GM19452 (cell line): Measurements from ENCODE around the gene SYNGR2.

ENCODE experiments used
- ATAC-seq: cut with Tn5 transposase; IDR thresholded peaks from one replicate; pipeline ENCODE4 v1.9.1; 2021; ENCODE audit not compliant: unreplicated experiment

Gene SYNGR2

GRCh38 chr17:78197147-78197832 is 28.9 kb downstream of the SYNGR2 start:
- no peak for ATAC-seq

GRCh38 chr17:78200451-78200850 is 32.1 kb downstream of the SYNGR2 start:
- no peak for ATAC-seq

GRCh38 chr17:78202666-78203065 is 34.3 kb downstream of the SYNGR2 start:
- no peak for ATAC-seq

GRCh38 chr17:78204387-78205123 is 36.2 kb downstream of the SYNGR2 start:
- no peak for ATAC-seq

GRCh38 chr17:78205124-78205775 is 36.9 kb downstream of the SYNGR2 start:
- ATAC-seq = no peak

- no peak for ATAC-seq
Measured at GRCh38 chr17:78206298-78206697, 37.9 kb downstream of the SYNGR2 start.

GRCh38 chr17:78208486-78208885 is 40.1 kb downstream of the SYNGR2 start:
- no peak for ATAC-seq

- ATAC-seq = no peak
Measured at GRCh38 chr17:78210111-78210510, 41.7 kb downstream of the SYNGR2 start.

- ATAC-seq = no peak
Measured at GRCh38 chr17:78211032-78211431, 42.7 kb downstream of the SYNGR2 start.

GRCh38 chr17:78214016-78214705 is 45.8 kb downstream of the SYNGR2 start, which contains the start of gene BIRC5:
BIRC5 (plus strand) TSS chr17:78214253; CDS start chr17:78214317, 64 bp downstream.
- ATAC-seq = no peak

GRCh38 chr17:78214706-78215061 is 46.3 kb downstream of the SYNGR2 start:
- ATAC-seq = no peak

GRCh38 chr17:78219396-78220150 is 51.2 kb downstream of the SYNGR2 start:
- no peak for ATAC-seq
